ENCODE measurements around the gene PTPRG.

GRCh38 chr3:61579685-61580084 lies 18.3 kb downstream of the PTPRG start:
- TF ChIP-seq CTCF (IDR thresholded peaks at IDR 0.05) (no peak), POLR2AphosphoS5 (IDR thresholded peaks at IDR 0.05) (no peak)
